ENCODE results near the gene NFIX. TPM values are rescaled to one million over a fixed set of nuclear protein-coding genes. Genes with fewer than 3 reads are reported as not detected.

NFIX gene
- total RNA-seq, 1 experiment from 2014 or later: 22.5 TPM

- peak; percentile 88 for DNase-seq (ENCODE audit: low read depth)
These were observed 41.2 kb downstream of the NFIX start for GRCh38 chr19:13036366-13036976.

DNA sequence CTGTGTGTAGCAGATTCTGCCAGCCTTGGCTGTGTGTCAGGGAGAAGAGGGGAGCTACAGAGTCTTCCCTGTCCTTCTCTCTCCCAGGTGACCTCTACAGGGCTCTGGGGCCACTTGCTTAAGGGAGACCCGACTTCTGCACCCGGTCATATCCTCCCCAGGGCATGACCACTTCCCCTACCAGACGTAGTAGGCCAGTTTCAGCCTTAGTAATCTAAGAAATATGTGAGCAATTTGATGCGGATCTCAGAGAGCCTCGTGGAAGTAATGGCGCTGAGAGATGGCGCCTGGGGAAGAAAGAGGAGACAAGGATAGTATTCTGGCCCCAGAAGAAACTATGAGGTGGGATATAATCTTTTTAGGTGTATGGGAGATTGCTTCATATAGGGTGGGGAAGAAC lies 41.9 kb downstream of the NFIX start:
- DNase-seq (ENCODE audit: low read depth): peak; percentile 95

GRCh38 chr19:13037731-13038130 lies 42.5 kb downstream of the NFIX start:
- peak; percentile 30 for DNase-seq (ENCODE audit: low read depth)

- DNase-seq (ENCODE audit: low read depth): peak; percentile 57
These were observed 43.3 kb downstream of the NFIX start for GRCh38 chr19:13038306-13039210.

DNA sequence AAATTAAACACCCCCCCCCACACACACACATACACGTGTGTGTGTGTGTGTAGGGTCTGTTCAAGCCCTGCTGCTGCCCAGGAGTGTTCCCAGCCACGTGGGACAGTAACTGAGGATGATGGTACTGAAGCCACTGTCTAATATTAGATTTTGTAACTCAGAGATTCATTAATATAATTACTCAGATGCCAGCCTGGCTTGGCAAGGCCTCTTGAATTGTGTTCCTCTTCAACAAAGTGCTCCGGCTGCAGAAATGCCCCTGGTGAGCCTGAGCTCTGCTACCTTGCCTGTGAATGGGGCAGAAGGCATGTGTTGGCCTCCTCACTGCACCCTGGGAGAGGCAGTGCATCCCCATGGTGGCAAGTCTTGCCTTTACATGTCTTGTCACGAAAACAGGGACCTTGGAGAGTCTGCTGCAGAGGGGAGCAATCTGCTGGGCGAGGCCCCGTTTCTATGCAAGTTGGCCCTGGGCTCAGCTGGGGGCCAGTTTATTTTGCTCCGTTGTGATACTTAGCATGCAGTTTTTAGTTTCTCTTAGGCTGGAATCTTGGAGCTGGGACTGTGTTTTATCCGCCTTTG lies 44.0 kb downstream of the NFIX start:
- DNase-seq (ENCODE audit: low read depth): no peak

DNA sequence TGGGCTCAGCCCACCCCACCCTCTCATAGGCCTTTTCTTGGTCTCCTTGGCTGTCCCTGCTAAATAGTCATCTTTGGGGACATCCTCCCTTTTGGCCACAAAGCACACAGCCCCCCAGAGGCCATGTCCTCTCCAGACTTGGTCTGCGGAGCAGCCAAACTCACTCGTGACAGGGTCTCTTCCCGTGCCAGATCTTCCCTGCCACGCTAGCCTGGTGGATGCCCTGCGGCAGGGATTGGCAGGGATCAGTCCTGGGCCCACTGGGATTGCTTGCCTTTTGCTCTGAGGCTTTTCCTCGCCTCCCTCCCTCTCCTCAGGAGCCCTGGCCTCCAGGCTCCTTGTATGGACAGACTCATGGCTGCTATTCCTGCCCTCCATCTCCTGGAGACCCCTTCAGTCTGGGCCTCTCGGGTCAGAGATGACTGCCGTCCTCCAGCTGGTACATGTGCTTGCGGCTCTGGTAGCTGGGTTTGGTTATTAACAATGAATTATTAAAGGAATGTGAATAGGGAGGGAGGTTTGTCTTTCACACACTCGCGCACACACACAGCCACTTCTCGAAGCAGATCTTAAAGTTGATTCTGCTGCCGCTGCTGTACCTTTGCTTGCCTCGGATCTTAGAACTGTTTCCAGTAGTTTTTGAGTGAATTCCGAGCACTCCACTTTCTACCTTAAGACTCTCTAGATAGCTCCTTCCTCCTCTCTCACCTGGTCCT lies 45.1 kb downstream of the NFIX start:
- DNase-seq (ENCODE audit: low read depth): no peak

- no peak for DNase-seq (ENCODE audit: low read depth)
These were observed 45.6 kb downstream of the NFIX start for GRCh38 chr19:13040948-13041292.

DNA sequence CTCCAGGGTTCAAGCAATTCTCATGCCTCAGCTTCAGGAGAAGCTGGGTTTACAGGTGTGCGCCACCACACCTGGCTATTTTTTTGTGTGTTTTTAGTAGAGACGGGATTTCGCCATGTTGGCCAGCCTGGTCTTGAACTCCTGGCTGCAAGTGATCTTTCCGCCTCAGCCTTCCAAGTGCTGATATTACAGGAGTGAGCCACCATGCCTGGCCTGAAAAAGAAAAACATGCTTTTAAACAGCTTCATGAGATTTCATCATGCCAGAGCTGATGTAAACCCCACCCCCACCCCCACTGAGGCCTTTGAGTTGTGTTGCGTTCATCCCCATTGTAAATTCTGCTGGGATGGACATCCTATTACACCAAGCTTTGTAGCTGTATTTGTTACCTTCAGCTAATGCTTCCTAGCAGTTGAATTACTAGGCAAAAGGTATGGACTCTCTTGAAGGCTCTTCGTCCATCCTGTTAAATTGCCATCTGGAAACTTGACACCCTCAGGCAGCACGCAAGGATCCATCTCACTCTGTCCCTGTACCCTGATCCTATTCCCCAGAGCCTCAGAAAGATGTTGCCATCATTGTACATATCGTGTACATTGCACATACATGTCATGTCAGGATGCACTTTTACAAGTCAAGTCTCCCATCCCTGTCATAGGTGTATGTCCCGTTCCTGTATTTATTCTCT lies 47.3 kb downstream of the NFIX start:
- no peak for DNase-seq (ENCODE audit: low read depth)

GRCh38 chr19:13043285-13043684 lies 48.0 kb downstream of the NFIX start:
- DNase-seq (ENCODE audit: low read depth): no peak

DNA sequence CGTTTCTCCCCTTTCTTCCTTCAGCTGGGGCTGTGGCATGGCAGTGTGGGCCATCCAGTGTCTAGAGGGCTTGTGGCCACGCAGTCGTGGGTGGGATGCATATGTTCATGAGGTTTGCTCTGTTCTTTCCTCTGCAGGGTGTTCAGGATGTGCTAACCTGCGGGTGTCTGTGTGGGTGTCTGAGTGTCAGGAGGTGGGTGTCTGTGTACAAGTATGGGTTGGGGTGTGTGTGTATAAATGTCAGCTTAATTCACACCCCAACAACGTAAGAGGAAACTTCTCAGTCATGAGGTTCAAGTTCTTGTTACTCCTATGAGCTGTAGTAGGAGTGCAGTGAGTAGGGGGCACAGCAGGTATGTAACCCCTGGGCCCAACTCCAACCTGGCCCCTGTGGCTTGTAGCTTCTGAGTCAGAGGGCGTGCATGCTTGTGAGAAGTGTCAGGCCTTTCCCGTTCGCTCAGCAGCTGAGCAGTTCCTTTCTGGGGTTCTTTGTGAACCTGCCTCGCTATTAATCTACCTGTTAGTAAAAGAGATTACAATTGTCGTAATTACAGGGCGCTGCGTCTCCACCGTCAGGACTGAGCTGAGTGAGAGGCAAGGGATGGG lies 49.1 kb downstream of the NFIX start:
- DNase-seq (ENCODE audit: low read depth): no peak

DNA sequence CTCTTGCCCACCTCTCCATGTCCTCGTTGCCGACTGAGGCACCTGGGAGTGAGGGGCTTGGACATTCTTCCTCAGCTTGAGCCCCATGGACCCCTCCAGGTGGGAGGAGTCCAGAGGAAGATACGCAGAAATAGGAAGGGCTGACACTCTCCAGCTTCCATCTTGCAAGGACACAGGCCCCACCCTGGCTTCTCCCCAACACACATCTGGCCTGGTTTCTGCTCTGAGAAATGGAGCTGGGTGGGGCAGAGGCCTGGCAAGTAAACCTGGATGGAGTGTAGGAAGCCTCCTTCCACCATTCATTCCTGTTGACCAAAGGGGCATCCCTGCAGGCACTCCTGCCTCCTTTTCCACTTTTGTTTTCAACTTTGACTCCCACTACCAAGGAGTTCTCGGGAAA lies 50.5 kb downstream of the NFIX start:
- no peak for DNase-seq (ENCODE audit: low read depth)

DNA sequence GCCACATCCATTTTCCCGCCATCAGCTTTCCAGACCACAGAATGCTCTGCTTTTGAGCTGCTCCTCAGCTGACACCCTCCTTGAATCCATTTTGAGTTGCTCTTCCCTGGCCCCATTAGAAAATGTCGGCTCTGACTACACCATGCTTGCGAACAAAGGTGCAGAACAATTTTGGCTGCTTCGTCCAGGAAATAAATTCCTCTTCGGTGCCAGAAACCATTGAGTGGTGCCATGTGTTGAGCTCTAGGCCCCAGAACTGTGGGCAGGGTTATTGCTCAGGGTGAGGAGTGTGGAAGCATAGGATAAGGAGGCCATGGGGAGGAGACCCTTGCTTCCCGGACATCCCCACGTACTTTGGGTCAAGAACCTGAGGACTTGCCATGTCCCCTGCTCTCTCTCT lies 52.1 kb downstream of the NFIX start:
- DNase-seq (ENCODE audit: low read depth): no peak

DNA sequence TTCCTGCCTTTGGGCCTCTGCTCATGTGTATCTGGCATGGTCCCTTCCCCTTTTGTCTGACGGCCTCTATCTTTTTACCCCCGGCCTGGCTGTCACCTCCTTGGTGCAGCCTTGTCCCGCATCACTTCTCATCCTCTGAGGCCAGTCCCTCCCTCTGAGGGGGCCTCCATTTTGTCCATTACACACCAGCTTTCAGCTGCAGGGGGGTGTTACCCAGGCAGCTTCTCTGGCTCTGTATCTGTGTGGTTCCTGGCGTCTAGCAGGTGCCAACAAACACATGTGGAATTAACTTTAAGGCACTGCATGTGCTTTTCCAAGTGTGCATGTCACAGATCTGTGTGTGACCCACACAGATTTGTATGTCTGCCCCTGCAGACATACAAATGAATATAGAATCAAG lies 55.0 kb downstream of the NFIX start:
- DNase-seq (ENCODE audit: low read depth): no peak

DNA sequence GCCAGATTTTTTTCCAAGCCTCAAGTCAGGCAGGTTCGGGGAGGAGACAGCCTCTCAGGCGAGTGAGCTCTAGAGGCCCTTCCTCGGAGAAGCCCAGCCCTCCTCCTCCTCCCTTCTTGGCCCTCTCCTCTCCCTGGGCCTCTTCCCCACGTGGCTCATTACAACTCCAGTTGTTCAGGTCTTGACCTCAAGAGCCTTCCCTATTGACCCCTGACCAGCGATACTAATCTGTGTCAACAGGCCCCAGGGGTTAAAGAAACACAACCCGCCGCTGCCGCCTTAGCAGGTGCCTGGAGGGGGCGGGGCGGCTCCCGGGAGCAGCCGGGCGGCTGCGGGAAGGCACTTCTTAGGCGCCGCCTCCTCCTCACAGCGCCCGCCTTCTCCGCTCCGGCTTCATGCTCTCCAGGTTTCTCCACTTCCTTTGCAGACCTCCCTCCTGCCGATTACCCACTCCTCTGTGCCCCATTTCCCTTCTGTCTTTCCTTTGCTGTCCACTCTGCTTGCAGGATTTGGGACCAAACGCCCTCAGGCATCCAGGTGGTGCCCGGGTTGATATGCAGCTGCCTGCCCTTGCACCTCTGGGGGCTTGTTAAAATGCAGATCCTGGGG lies 56.4 kb downstream of the NFIX start:
- no peak for DNase-seq (ENCODE audit: low read depth)

DNA sequence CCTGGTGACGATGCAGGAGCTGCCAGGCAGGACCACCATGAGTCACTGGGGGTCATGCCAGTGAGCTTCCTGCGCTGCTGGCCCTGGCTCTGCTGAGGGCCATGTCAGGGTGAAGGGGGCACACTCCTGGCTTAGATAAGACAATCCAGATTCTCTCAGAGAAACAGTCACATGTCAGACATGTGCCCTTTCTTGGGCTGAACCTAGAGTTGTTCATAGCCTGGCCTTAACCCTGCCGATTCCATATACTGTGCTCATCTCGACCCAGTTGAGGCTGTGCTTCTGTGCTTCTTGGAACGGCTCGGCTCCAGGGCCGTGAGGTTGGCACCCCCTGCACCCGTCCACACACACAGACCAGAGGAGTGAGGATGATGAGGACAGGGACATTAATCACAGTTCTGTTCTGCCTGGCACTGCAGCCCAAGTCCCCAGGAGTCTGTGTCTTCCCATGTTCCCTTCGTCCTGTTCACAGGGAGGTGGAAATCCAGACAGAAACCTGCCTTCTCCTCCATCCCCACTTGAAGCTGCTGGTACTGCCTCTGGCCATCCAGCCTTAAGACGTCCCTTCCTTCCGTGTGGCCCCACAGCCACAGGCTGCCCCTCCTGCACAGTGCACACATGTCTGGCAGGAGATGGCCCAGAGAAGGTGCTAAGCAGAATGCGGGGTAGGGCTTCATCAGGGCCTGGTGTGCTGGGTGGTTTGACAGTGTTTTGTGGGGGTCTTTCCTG lies 57.3 kb downstream of the NFIX start:
- DNase-seq (ENCODE audit: low read depth): peak; percentile 64

DNA sequence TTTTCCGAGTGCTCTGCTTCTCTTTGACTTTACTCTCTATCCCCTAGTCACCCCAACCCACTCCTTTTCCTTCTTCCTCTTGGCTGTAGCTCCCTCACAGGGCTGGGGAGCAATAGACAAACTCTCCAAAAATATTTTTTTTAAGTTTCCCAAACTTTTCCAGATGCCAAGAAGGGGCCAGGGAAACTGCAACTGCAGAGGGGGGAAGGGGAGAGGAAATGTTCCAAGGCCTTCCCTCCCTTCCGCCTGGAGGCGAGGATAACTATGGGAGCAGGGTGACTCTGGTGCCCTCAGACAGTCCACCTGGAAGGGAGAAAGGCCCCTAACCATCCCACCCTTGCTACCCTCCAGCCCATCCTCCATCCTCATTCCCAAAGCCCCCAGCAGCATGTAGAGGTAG lies 58.0 kb downstream of the NFIX start:
- peak; percentile 66 for DNase-seq (ENCODE audit: low read depth)

DNA sequence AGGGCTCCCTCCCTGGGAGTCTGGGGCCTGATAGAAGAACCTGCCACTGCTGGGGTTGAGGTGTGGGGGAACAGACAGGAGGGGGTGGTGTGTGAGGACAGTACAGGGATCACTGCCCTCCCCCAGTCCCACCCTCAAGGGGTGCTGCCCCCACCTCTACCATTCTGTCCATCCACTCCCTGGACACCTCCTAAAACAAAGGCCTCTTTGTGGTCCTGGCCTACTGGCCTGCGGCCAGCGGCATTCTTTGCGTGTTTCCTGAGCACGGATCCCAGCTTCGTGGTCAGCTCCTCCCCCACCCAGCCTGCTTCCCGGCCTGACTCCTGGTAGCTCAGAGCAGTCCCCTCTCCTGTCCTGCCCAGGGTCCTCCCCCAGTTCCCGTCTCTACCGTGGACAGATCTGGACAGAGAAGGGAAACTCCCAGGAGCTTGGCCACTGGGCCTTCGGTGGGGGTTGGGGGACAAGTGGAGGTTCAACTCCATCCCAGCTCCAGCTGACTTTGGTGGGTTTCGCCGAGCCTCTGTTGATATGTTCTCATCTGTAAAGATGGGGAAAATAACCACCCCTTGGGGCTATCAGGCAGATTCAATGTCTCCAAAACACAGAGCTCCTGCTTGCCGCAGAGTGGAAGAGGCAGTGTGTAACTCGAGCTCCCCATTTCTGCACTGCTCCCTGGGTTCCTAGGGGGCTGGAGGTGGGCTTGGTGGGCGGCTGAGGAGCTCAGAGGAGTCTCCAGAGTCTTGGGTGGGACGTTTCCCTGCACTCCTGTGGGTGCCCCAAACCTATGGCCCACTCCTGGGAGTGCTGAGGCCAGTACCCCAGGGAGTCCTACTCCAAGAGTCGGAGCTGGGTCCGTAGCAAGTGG lies 58.7 kb downstream of the NFIX start:
- DNase-seq (ENCODE audit: low read depth): peak; percentile 99

GRCh38 chr19:13054626-13055212 lies 59.4 kb downstream of the NFIX start:
- no peak for DNase-seq (ENCODE audit: low read depth)
